HEK293T (cell line): ENCODE data around the gene GEMIN4.

Source experiments
- CTCF ChIA-PET: fragments of 350-600 bp; formaldehyde crosslinking; extraction: SDS; loops from one replicate; lab custom pipeline; 2021; ENCODE audit warnings: antibody characterized with exemption, inconsistent platforms; lab: Yijun Ruan, JAX
- POLR2A ChIA-PET: fragments of 350-600 bp; formaldehyde crosslinking; extraction: SDS; loops from one replicate; lab custom pipeline; 2020; ENCODE audit warnings: antibody characterized with exemption, inconsistent platforms; lab: Yijun Ruan, JAX
- DNase-seq: peaks from one replicate; pipeline ENCODE4 v3.0.0; 2012; ENCODE audit warnings: mixed read lengths; ENCODE audit errors: extremely low spot score
- ARNT ChIP-seq: fragments of 450-650 bp; IDR thresholded peaks from 2 replicates; pipeline ENCODE4 v1.6.1; 2017; ENCODE audit warnings: mild to moderate bottlenecking
- BHLHE40 ChIP-seq: fragments of 450-650 bp; IDR thresholded peaks from 2 replicates; pipeline ENCODE4 v1.6.1; 2016; ENCODE audit warnings: mild to moderate bottlenecking, moderate library complexity, borderline replicate concordance
- CTBP1 ChIP-seq: fragments of 450-650 bp; IDR thresholded peaks from 2 replicates; pipeline ENCODE4 v1.6.1; 2016; ENCODE audit warnings: borderline replicate concordance
- ELF4 ChIP-seq: fragments of 450-650 bp; IDR thresholded peaks from 2 replicates; pipeline ENCODE4 v1.6.1; 2017; ENCODE audit warnings: antibody characterized with exemption
- FOXA1 ChIP-seq: fragments of 450-650 bp; IDR thresholded peaks from 2 replicates; pipeline ENCODE4 v1.6.1; 2016; ENCODE audit warnings: mild to moderate bottlenecking
- FOXK2 ChIP-seq: fragments of 450-650 bp; IDR thresholded peaks from 2 replicates; pipeline ENCODE4 v1.6.1; 2016; ENCODE audit warnings: mild to moderate bottlenecking
- FOXM1 ChIP-seq: fragments of 450-650 bp; IDR thresholded peaks from 2 replicates; pipeline ENCODE4 v1.6.1; 2017; ENCODE audit warnings: mild to moderate bottlenecking, borderline replicate concordance
- HDGF ChIP-seq: fragments of 450-650 bp; IDR thresholded peaks from 2 replicates; pipeline ENCODE4 v1.6.1; 2017; ENCODE audit warnings: antibody characterized with exemption, borderline replicate concordance
- L3MBTL2 ChIP-seq: fragments of 450-650 bp; conservative IDR thresholded peaks from 2 replicates; pipeline ENCODE4 v1.6.1; 2016; ENCODE audit warnings: mild to moderate bottlenecking
- LEF1 ChIP-seq: fragments of 450-650 bp; IDR thresholded peaks from 2 replicates; pipeline ENCODE4 v1.6.1; 2017; ENCODE audit warnings: mild to moderate bottlenecking, borderline replicate concordance
- NFRKB ChIP-seq: fragments of 450-650 bp; IDR thresholded peaks from 2 replicates; pipeline ENCODE4 v1.6.1; 2016; ENCODE audit warnings: mild to moderate bottlenecking, moderate library complexity
- SP1 ChIP-seq: fragments of 450-650 bp; IDR thresholded peaks from 2 replicates; pipeline ENCODE4 v1.6.1; 2017
- SUZ12 ChIP-seq: fragments of 450-650 bp; IDR thresholded peaks from 2 replicates; pipeline ENCODE4 v1.6.1; 2016; ENCODE audit warnings: mild to moderate bottlenecking
- TARDBP ChIP-seq: fragments of 450-650 bp; IDR thresholded peaks from 2 replicates; pipeline ENCODE4 v1.6.1; 2016
- ZNF384 ChIP-seq: fragments of 450-650 bp; IDR thresholded peaks from 2 replicates; pipeline ENCODE4 v1.6.1; 2016
- TF ChIP-seq, protein P1 (sequence below): fragments of 450-650 bp; IDR thresholded peaks from 2 replicates; pipeline ENCODE4 v1.6.1; 2016

Gene GEMIN4

DNA sequence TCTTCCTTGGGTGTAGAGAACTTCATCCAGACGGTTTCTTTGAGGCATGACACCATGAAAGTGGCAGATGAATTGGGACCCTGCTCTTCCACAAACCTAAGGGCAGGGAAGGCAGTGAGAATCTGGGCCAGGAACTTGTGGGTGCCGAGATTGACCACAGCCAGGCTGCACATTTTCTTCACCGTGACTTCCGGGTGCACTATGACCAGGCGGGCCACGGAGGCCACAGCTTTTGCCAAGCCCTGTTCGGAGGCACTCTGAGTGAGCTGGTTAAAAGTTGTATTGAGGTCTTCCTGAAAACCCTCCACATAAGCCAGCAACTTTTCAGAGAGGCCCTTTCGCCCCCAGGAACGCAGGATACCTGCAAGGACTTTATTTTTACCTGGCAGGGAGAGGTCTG lies 5.9 kb downstream of the GEMIN4 start:
- ChIA-PET CTCF (no interaction called here), POLR2A (interaction anchor here (1.6 kb wide), 1 partner anchor 31 kb away, joined by 4 read pairs; no protein-coding TSS in a partner anchor)
- DNase-seq = no peak
- TF ChIP-seq SUZ12 (no peak), LEF1 (no peak), TARDBP (no peak), L3MBTL2 (no peak), HDGF (no peak), BHLHE40 (no peak), ARNT (no peak), ZNF384 (no peak), SP1 (no peak), FOXA1 (no peak), ELF4 (no peak), CTBP1 (no peak), NFRKB (no peak), FOXM1 (no peak), FOXK2 (no peak)
- TF ChIP-seq, protein P1, sequence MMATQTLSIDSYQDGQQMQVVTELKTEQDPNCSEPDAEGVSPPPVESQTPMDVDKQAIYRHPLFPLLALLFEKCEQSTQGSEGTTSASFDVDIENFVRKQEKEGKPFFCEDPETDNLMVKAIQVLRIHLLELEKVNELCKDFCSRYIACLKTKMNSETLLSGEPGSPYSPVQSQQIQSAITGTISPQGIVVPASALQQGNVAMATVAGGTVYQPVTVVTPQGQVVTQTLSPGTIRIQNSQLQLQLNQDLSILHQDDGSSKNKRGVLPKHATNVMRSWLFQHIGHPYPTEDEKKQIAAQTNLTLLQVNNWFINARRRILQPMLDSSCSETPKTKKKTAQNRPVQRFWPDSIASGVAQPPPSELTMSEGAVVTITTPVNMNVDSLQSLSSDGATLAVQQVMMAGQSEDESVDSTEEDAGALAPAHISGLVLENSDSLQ = no peak

DNA sequence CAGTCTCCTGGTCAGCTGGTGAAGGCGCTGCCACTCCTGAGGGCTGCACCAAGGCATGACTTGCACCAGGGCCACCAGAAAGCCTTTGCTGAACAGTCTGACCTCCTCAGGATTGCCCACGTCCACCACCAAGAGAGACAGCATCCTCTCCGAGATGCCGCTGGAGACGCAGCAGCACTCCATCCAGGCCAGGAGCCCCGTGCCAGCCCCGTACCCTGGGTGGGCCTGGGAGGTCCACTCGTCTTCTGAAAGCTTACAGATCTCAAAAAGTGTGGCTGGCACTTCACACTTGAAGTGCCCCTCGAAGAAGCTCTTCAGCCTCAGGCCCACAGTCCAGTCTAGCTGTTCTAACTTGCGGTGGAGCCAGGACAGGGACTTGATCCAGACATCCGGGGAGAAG lies 6.7 kb downstream of the GEMIN4 start:
- ChIA-PET CTCF (no interaction called here), POLR2A (interaction anchor here (1.6 kb wide), 1 partner anchor 30 kb away, joined by 4 read pairs; no protein-coding TSS in a partner anchor)
- DNase-seq = no peak
- no peak for TF ChIP-seq FOXA1
- no peak for TF ChIP-seq TARDBP
- TF ChIP-seq HDGF = no peak
- no peak for TF ChIP-seq BHLHE40
- TF ChIP-seq LEF1 = no peak
- no peak for TF ChIP-seq FOXK2
- TF ChIP-seq, protein P1 = no peak
- TF ChIP-seq L3MBTL2 = no peak
- no peak for TF ChIP-seq SP1
- TF ChIP-seq ELF4 = no peak
- TF ChIP-seq SUZ12 = no peak
- TF ChIP-seq CTBP1 = no peak
- no peak for TF ChIP-seq ARNT
- TF ChIP-seq NFRKB = no peak
- no peak for TF ChIP-seq ZNF384
- TF ChIP-seq FOXM1 = no peak

DNA sequence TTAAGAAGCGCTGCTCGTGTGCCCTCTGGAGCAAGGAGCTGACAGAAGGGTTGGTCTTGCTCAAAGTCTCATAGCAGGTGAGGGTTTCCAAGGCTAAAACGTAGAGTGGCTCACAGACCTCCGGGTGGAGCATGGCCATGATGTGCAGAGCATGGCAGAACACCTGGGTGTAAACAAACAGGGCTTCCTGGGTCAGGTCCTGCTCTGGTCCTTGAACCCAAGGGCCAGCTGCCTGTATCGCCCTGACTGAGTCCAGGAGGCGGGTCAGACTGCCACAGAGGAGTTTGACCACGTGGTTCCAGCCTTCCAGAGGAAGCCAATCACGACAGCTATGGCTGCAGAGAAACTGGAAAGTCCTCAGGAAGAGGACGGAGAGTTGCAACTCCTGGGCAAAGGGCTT lies 7.1 kb downstream of the GEMIN4 start:
- no peak for DNase-seq
- TF ChIP-seq SUZ12 (no peak), FOXK2 (no peak), LEF1 (no peak), NFRKB (no peak), ELF4 (no peak), L3MBTL2 (no peak), FOXM1 (no peak), CTBP1 (no peak), TARDBP (no peak), HDGF (no peak), SP1 (no peak), BHLHE40 (no peak), ARNT (no peak), FOXA1 (no peak), ZNF384 (no peak)
- CTCF ChIA-PET = interaction anchor here (1.8 kb wide), 1 partner anchor 236 kb away, joined by 4 read pairs; no protein-coding TSS in a partner anchor
- POLR2A ChIA-PET = interaction anchor here (1.6 kb wide), 1 partner anchor 30 kb away, joined by 4 read pairs; no protein-coding TSS in a partner anchor

DNA sequence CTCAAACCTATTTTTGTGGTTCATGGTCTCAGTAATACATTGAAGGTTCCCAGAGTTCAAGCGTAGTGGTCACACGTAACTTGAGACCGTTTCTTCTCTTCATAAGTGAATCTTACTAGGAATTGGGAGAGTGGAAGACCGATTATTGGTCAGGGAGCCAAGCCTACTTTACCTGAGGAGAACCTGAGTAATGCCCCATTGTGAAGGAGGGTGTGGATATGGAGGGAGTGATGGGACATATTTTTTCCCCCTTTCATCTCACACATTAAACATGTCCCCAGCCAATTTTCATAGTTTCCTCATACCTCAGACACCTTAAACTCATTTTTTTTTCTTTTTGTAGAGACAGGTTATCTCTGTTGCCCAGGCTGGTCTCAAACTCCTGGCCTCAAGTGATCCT lies 8.9 kb downstream of the GEMIN4 start:
- ChIA-PET POLR2A (no interaction called here), CTCF (interaction anchor here (0.7 to 1.8 kb wide), 2 partner anchors 51 to 238 kb away, joined by 3 to 4 read pairs; no protein-coding TSS in a partner anchor)
- TF ChIP-seq HDGF (no peak), LEF1 (no peak), NFRKB (no peak), ZNF384 (no peak), BHLHE40 (no peak), CTBP1 (no peak), SUZ12 (no peak), FOXM1 (no peak), TARDBP (no peak), SP1 (no peak)
- DNase-seq = no peak

DNA sequence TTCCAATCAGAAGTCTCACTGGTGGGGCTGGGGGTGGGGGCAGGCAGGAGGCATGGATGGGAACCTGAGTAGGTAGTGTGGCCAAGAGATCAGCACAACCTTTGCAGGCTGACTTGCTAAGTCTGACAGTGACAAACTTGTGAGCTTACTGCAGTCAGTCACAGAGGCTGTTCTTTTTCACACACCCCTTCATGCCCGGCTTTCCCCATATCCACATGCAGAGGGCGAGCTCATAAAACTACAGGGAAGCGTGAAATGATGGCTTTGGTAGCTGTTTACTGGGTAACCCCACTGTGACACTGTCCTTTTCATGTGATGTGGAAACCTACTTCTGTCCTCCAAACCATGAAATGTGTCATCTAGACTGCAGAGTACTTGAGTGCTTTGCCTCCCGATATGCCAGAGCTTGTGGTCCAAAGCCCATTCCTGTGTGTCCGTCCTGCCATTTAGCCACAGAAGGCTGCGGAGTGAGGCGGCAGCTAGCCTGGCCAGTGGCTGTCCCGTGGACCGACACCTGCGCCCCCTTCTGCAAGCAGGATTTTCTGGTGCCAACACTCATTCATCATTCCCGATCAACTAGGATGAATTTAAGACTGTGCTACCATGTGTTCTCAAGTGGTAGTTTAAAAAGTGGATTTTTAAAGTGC lies 9.8 kb downstream of the GEMIN4 start:
- ChIA-PET CTCF (interaction anchor here (0.7 kb wide), 1 partner anchor 52 kb away, joined by 3 read pairs; no protein-coding TSS in a partner anchor), POLR2A (interaction anchor here (1.6 kb wide), 1 partner anchor 9 kb away, joined by 6 read pairs; no protein-coding TSS in a partner anchor)
- TF ChIP-seq BHLHE40 (no peak), HDGF (no peak), LEF1 (no peak), FOXK2 (no peak), FOXA1 (no peak), SP1 (no peak), NFRKB (no peak), SUZ12 (no peak), ARNT (no peak), ZNF384 (no peak), TARDBP (no peak), ELF4 (no peak), CTBP1 (no peak), FOXM1 (no peak), L3MBTL2 (no peak)
- TF ChIP-seq, protein P1 = no peak
- no peak for DNase-seq
